Measurements from ENCODE around the gene CUTA.

GRCh38 chr6:33430334-33430733 is 12.4 kb upstream of the CUTA start:
- no peak for TF ChIP-seq POLR2AphosphoS5 (IDR thresholded peaks at IDR 0.05; ENCODE audit: low read depth, low read length)
- no peak for TF ChIP-seq POLR2A (IDR thresholded peaks at IDR 0.05; ENCODE audit: low read depth, low read length)
